GM12878 (cell line): ENCODE measurements around the gene TBP. TPM values are rescaled to one million over a fixed set of nuclear protein-coding genes. Genes with fewer than 3 reads are reported as not detected.

Experiments
- ASH2L ChIP-seq: fragments of 300-600, 200-600 bp; sonication (generic); IDR thresholded peaks from 2 replicates; pipeline ENCODE4 v1.6.1; 2017; ENCODE audit warnings: low read depth, mild to moderate bottlenecking, borderline replicate concordance
- BRCA1 ChIP-seq: IDR thresholded peaks from 2 replicates; pipeline ENCODE4 v1.6.1; 2011; ENCODE audit warnings: low read depth, low read length, improper control_type of control experiment
- CEBPB ChIP-seq, 2 experiments: fragments of 150-350 bp in 1 of 2; IDR thresholded peaks; 2 replicates each; pipeline ENCODE4 v1.6.1; 2012 to 2014; ENCODE audit warnings: low read depth in 2 of 2, low read length in 2 of 2, borderline replicate concordance in 1 of 2, inconsistent platforms in 1 of 2
- NKRF ChIP-seq: fragments of 450-650 bp; conservative IDR thresholded peaks from 2 replicates; pipeline ENCODE4 v1.6.1; 2017; ENCODE audit warnings: mild to moderate bottlenecking, moderate library complexity
- POLR2A ChIP-seq: IDR thresholded peaks from 2 replicates; pipeline ENCODE4 v1.6.1; 2011; ENCODE audit warnings: low read depth, mild to moderate bottlenecking, low read length
- REST ChIP-seq: IDR thresholded peaks from 2 replicates; pipeline ENCODE4 v1.6.1; 2012; ENCODE audit warnings: mild to moderate bottlenecking, low read depth, low read length
- USF1 ChIP-seq: IDR thresholded peaks from 2 replicates; pipeline ENCODE4 v1.6.1; 2011; ENCODE audit warnings: borderline replicate concordance, low read depth, mild to moderate bottlenecking, moderate library complexity, mixed read lengths, low read length; ENCODE audit not compliant: insufficient read depth; ENCODE audit errors: extremely low read length
- polyA plus RNA-seq, 11 experiments: library from polyadenylated mRNA; depleted of rRNA in 4 of 11; unstranded in 6 of 11; stranded (reverse) in 5 of 11; fragments of >200 nt; fragmentation: Nextera tagmentation in 4 of 11; fragmentation: Illumina TruSeq in 1 of 11; extraction: Ambion mirVana in 4 of 11; extraction: Trizol in 1 of 11; gene quantifications; 1 replicate in 1 of 11; 2 replicates in 10 of 11; pipeline versions ENCODE4 v1.2.1 to v1.2.3, GENCODE V29; 2011 to 2016; ENCODE audit warnings: inconsistent platforms in 2 of 11, missing spikeins in 2 of 11, low read depth in 1 of 11
- total RNA-seq, 4 experiments: library from RNA; depleted of rRNA in 3 of 4; stranded (reverse); fragments of >200 nt in 3 of 4; fragmentation: Illumina TruSeq in 1 of 4; extraction: Trizol in 1 of 4; gene quantifications; 2 replicates each; pipeline versions ENCODE4 v1.2.1 to v1.2.3, GENCODE V29; 2013 to 2021
- TF ChIP-seq, protein P1 (sequence below): IDR thresholded peaks from 2 replicates; pipeline ENCODE4 v1.6.1; 2012; ENCODE audit warnings: improper control_type of control experiment, low read depth, low read length; ENCODE audit not compliant: insufficient replicate concordance

TBP gene
- total and polyA plus RNA-seq, 10 of the 15 experiments (the other 5 are each of a cell fraction or from before 2014, with no cell fraction given) = 13.6 to 39.5 (median 26.5) TPM

DNA sequence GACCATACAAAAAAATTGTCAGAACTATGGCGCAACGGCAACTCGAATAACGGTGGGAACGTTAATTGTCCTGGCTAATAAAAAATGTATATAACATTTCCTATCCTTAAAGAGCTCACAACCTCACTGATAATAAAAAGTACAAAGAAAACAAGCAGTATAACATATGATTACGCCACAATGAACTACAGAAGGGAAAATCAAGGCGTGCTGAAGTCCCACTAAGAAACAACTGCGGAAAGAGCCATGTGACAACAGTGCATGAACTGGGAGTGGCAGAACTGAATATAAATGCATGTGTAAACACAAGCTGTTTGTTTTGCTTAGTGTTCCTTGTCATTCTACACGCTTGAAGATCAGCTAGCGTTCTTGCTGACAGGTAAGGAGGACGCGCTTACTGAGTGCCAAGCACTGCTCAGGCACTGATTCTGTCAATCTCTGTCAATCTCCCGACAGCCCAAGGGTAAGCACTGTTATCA, 596 bp upstream of the TBP start (continued):
- TF ChIP-seq REST (no peak), NKRF (peak; percentile 84), CEBPB (IDR thresholded peaks at IDR 0.05; ENCODE audit: borderline replicate concordance in 1 of 2, low read depth in 2 of 2, low read length in 2 of 2) (no peak), BRCA1 (no peak), ASH2L (no peak), USF1 (no peak), POLR2A (no peak)
- TF ChIP-seq, protein P1, sequence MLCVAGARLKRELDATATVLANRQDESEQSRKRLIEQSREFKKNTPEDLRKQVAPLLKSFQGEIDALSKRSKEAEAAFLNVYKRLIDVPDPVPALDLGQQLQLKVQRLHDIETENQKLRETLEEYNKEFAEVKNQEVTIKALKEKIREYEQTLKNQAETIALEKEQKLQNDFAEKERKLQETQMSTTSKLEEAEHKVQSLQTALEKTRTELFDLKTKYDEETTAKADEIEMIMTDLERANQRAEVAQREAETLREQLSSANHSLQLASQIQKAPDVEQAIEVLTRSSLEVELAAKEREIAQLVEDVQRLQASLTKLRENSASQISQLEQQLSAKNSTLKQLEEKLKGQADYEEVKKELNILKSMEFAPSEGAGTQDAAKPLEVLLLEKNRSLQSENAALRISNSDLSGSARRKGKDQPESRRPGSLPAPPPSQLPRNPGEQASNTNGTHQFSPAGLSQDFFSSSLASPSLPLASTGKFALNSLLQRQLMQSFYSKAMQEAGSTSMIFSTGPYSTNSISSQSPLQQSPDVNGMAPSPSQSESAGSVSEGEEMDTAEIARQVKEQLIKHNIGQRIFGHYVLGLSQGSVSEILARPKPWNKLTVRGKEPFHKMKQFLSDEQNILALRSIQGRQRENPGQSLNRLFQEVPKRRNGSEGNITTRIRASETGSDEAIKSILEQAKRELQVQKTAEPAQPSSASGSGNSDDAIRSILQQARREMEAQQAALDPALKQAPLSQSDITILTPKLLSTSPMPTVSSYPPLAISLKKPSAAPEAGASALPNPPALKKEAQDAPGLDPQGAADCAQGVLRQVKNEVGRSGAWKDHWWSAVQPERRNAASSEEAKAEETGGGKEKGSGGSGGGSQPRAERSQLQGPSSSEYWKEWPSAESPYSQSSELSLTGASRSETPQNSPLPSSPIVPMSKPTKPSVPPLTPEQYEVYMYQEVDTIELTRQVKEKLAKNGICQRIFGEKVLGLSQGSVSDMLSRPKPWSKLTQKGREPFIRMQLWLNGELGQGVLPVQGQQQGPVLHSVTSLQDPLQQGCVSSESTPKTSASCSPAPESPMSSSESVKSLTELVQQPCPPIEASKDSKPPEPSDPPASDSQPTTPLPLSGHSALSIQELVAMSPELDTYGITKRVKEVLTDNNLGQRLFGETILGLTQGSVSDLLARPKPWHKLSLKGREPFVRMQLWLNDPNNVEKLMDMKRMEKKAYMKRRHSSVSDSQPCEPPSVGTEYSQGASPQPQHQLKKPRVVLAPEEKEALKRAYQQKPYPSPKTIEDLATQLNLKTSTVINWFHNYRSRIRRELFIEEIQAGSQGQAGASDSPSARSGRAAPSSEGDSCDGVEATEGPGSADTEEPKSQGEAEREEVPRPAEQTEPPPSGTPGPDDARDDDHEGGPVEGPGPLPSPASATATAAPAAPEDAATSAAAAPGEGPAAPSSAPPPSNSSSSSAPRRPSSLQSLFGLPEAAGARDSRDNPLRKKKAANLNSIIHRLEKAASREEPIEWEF = no peak
